Ovary (tissue), 3 donors: Measurements from ENCODE around the gene NOBOX.

Source experiments
- EP300 ChIP-seq: sonication (generic); formaldehyde crosslinking; IDR thresholded peaks from one replicate; pipeline ENCODE4 v1.6.1; 2017; ENCODE audit warnings: antibody characterized with exemption
- POLR2A ChIP-seq: fragments of 450-650 bp; IDR thresholded peaks from one replicate; pipeline ENCODE4 v1.6.1; 2017; ENCODE audit warnings: antibody characterized with exemption, mild to moderate bottlenecking, moderate library complexity
- TF ChIP-seq, protein P1 (sequence below), 3 donors: fragments of 450-650 bp in 2 of 3; fragments of 200-600 bp in 1 of 3; IDR thresholded peaks; one replicate each; pipeline versions ENCODE4 v1.5.1 to v1.8.0; 2016 to 2022; ENCODE audit warnings: antibody characterized with exemption in 3 of 3, mild to moderate bottlenecking in 1 of 3
- donor health status: DM: no; HTN: no; CAD: no.

DNA sequence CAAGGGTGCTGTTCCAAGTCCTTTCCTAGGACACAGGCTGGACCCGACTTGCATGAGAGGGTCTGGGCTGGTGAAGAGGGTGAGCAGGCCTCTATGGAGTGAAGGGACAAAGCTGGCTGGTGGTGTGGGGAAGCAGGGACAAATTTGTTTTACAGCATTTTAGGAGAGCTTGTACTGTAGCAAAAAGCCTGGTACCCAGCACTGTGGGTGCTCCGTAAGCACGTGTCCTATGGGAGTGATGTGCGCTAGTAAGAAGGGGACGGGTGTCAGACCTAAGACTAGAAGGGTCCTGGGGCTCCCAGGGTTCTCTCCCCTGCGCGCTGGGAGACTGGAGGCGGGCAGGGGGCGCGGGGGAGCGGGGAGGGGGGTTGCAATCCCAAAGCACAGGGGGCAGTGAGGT lies 391 bp downstream of the NOBOX start:
- TF ChIP-seq, protein P1, sequence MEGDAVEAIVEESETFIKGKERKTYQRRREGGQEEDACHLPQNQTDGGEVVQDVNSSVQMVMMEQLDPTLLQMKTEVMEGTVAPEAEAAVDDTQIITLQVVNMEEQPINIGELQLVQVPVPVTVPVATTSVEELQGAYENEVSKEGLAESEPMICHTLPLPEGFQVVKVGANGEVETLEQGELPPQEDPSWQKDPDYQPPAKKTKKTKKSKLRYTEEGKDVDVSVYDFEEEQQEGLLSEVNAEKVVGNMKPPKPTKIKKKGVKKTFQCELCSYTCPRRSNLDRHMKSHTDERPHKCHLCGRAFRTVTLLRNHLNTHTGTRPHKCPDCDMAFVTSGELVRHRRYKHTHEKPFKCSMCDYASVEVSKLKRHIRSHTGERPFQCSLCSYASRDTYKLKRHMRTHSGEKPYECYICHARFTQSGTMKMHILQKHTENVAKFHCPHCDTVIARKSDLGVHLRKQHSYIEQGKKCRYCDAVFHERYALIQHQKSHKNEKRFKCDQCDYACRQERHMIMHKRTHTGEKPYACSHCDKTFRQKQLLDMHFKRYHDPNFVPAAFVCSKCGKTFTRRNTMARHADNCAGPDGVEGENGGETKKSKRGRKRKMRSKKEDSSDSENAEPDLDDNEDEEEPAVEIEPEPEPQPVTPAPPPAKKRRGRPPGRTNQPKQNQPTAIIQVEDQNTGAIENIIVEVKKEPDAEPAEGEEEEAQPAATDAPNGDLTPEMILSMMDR (IDR thresholded peaks at IDR 0.05): no peak
- no peak for TF ChIP-seq POLR2A
- TF ChIP-seq EP300: no peak
